DMS53 treated with DMSO at 0.1 percent for 48 hours (cell line): ENCODE measurements around the gene TMEM51.
A peak's percentile ranks its signal among the peaks of the same experiment; 100 is the strongest.
"Not testable (repeated sequence)": the region's sequence is repeated elsewhere in the genome, so short reads cannot be mapped to it uniquely, and the experiment has no call there.

Source experiments
- DNase-seq: peaks from one replicate; lab custom pipeline; 2025; ENCODE audit not compliant: unreplicated experiment; lab: John Stamatoyannopoulos, UW

The TMEM51 gene

DNA sequence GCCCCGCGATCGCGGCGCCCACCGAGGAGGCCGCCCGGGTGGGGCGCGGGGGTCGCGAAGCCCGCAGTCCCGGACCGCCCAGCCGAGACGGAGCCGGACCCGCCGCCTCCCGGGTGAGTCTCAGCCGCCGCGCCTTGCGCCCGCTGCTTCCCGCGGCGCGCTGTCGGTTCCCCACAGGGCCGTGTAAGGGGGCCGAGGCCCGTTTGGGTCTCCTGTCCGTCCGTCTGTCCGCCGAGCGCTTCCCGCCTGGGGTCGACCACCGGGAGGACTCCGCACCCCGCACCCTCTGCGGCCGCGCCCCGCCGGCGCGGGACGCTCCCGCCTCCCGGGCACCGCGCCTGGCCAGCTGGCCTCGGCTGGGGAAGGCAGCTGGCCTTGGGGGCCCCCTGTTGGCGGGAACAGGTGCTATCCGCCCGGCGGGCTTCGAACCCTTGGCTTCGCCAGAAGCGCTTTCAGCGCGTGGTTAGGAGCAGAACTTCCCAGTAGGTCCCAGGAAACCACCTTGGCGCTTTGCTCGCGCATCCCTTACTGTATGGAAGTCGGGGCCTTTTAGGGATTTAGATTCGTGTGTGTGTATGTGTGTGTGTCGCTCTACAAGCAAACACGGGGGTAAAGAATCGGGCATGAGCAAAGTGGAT, 414 bp downstream of the TMEM51 start:
- peak; percentile 37 for DNase-seq

DNA sequence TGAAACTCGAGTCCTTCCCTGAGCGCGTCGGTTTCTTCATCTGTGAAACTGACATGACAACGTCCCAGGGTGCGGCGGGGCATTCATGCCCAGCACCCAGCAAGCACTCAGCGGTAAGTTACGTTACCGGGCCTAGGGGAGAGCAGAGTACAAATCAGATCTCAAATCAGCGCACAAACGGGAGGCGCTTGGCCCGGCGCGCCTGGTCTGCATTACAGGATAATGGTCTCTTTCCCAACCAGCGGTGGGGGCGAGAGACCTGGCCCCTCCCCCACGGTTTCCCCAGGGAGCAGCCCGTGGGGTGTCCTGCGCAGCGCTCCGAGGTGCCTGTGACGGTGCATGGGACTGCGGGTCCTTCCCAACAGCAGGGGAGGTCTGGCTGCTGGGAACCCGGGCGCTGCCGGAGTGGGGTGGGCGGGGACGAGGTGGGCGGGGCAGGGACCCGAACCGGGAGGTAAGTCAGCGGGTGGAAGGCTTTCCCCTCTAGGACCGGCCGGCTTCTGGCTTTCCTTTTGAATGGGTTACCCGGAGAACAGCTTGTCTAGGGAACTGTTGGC, 1.0 kb downstream of the TMEM51 start:
- DNase-seq: no peak

DNA sequence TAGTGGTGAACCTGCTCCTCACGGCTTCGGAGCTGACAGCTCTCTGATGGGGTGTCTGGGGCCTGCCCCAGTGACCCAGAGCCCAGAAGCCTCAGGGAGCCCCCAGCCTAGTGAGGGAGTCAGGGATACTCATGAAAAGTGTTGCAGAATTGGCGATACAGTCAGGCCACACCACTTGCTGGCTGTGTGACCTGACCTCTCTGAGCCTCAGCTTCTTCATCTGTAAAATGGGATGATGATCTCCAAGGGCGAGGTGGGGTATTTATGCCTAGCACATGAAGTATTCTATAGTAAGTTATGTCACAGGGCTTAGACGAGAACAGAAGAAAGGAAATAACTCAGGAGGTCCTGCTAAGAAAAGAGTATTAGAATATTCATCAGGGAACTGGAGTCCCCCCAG, 1.6 kb downstream of the TMEM51 start:
- no peak for DNase-seq

DNA sequence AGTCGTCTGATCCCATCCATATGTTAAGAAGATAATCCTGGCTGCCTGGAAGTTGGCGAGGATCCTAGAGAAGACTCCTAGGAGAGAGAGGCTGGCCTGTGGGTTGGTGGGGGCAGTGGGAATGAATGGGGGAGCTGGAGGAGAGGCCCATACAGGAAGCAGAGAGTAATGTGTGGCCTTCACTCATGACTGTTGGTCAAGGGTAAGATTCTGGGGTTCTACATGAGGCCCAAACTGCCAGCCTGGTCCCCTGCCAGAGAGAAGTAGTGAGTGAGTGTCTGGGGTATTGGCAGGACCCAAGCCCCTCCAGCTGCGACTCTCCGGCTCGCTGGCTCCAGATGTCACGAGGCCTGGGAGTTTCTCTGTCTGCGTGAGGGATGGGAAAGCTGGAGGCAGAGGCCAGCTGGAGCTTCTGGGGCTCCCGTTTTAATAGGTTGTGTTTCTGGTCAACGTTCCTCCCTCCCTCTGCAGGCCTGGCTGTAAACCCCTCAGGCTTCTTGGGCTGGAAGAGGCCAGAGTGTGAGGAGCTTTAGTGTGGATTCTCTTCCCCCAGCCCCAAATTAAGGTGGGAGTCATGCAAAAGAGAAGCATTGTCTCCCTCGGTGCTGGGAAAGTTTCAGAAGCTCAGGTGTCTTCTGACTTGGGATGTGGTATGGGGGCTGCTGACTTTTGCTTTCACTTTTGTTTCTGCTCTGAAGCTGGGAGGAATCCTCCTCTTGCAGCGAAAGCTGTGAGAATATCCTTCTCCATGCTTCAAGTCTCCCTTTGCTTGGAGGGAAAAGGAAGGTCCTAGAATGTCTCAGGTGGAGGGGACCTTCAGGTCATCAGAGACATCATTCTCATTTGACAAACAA, 2.6 kb downstream of the TMEM51 start:
- no peak for DNase-seq

DNA sequence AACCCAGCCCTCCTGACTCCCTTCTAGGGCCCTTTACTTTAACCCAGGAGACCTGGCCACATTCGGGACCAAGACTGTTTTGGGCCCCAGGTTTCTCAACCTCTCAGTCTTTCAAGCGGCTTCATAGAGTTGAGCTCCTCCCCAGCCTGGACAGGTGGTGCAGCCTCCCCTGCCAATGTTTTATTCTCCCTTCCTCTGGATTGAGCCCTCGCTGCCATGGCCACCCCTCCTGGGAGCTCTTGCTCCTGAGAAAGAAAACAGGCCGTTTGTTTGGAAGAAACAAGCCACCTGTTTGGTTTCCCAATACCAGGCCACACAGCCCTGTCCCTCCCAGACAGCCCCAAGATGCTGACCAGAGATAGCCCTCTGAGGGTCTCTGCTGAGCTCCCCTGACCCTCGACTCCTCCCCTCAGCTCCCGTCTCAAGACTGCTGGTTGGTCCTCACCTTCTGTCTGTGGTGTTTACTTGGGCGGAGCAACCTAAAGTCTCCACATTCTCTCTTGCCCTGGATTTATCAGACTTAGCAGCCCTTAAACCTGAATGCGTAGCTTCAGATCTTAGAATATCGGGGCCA, 3.3 kb downstream of the TMEM51 start:
- no peak for DNase-seq

DNA sequence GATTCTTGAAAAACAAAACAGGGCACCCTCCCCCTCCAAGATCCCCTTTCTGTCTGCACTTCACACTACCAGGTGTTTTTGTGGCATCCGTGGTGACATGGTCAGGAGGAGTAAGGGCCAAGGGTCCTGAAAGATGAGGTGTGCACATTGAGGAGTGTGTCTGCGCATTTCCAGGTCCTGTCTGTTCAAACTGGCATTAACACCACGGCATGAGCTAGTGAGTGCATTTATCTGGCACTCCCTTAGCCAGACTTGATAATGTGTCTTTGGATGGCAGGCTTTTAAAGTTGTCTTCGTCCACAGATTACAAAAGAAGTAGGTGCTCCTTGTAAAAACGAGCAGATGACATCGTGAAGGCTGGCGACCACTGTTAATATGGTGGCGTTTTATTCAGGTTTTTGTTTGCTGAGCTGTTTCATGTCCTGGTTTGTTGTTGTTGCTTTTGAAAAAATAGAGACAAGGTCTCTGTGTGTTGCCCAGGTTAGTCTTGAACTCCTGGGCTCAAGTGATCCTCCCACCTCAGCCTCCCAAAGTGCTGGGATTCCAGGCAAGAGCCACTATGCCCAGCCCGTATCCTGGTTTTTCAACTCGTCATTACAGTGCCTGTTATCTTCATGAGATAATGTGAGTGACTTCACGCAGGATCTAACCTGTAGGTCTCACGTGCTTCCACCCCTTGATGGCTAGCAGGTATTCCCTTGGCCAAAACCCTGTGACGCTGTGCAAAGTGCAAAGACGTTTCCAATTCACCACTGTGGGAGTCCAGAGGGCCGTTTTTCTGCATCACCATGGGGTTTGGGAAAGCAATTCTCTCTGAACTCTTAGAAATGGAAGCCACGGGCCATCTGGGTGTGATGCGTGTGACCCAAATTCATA, 4.2 kb downstream of the TMEM51 start:
- DNase-seq: no peak

DNA sequence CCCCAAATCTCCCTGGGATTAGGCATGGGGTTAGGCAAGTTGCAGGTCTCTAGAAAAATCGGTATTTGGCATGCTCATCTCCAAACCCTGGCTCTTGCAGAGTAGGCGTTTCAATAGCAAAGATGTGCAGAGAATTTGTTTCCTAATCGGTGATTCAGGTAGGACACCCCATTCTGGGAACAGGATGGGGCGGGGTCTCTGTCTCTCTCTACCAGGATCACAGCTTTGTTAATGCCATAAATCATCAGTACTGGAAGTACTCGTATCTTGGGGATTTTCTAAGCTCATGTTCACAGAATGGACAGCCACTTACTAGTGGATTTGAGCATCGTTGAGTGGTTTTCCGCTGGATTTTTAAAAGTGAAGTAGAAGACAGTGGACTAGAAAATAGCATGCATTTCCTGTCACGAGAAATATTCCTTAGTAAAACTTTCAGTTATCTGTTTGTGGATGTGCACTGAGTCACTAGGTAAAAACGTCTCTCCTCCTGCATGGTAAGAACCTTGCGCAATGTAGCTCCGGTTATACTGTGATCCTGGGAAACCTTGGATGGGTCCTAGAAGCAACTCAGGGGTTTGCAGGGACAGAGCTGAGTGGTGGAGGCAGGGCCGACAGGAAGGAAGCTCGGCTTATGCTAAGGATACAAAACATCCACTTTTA, 5.1 kb downstream of the TMEM51 start:
- DNase-seq: no peak

DNA sequence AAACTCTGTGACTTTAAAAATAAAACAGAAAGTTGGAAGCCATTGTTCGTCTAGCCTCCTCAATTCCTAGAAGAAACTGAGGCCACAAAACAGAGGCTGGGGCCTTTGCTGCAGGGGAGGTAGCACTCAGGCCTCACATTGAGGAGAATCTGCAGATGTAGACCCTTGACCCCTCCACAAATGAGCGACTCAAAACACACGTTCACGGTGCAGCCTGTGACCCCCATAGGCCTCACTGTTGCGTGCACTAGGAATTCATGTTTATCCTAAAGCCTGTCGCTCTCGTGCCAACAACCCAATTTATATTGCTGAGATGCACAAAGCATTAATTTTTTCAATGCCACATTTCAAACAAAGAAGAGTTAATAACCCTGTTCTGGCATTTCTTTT, 5.6 kb downstream of the TMEM51 start:
- no peak for DNase-seq

DNA sequence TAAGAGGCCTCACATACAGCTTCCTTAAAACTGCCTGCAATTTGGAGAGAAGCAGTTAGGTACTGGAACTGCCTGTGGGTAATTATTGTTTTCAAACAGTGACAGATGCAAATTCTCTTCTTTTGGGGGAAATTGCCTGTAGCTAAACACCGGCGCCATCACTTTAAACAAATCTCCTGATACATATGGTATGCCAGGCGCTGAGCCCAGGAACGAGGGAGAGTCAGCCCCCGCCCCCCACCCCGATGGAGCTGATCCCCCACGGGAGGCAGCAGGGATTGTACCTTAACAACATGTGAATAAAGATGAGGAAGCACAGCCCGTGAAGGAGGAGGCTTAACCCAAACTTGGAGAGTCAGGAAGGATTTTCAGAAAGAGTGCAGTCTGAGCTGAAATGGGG, 7.1 kb downstream of the TMEM51 start:
- DNase-seq: no peak

DNA sequence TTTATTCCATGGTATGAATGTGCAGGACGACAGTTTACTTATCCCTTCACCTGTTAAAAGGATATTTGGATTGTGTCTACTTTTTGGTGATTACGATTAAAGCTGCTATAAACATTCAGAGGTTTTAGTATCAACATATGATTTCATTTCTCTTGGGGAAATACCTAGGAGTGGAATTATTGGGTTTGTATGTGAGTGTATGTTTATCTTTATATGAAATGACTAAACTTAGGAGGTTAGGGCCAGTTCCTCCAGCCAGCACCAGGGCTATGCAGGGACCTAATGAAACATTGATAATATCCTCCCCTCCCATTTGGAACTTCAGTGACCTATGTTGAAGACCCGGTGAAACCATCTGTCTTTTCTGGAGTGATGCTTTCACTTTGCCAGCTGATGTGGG, 13.8 kb downstream of the TMEM51 start:
- DNase-seq: no peak

DNA sequence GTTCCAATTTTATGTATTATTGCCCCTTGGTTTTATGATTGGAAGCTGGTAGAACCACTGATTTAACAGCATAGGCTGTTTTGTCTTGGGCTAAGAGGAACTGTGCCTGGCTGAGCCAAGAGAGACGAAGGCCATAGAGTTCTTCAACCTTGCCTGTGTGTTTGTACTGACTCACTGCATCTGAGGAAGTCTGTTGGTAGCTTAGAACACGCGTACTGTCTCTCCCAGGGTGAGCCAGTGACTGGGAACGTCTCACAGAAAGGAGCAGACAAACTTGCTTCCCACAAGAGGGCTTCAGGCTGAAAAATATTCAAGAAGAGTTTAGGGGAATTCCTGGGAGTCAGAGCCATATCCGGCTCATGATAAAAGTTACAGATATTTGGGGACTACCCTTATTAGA, 14.9 kb downstream of the TMEM51 start:
- no peak for DNase-seq

DNA sequence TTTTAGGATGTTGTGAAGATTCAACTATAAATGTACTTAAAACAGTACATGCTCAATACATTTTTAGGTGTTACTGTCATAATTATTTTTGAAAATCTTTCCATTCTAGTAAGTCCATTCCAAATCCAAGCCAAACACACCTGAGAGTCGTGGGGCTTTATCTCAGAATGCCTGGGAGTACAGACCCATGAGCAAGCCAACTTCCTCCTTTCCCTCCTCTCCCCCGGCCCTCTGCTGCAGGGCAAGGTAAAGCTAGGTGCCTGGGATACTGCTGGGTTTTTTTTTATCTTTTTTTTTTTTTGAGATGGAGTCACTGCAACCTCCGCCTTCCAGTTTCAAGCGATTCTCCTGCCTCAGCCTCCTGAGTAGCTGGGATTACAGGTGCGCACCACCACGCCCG, 16.5 kb downstream of the TMEM51 start:
- no peak for DNase-seq

DNA sequence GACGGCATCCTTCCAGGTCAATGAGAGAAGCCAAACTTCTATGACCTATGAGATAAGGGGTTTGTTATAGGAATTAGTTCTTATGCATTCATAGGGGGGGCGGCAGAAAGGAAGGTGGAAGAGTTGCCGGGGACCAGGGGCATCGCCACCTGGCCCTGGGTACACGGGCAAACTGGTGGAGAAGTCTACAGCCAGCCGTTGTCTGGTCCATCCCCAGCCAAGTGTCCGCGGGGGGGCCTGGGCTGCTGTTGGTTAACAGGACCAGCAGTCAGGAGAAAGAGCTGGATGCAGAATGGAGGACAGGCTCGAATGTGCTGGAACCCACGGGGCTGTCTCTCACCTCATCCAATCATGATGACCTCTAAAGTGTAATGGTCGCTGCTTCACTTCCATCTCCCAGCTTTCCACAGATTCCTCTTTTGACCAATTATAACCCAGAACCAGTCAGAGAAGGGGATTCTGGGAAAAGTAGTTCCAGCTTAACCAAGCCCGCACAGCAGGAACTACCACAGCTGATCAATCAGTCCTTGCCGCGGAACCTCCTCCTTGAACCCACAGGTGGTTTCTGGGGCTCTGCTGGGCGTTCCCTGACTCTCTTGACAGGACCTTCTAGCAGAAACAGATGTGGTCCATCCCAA, 17.8 kb downstream of the TMEM51 start:
- DNase-seq: no peak

DNA sequence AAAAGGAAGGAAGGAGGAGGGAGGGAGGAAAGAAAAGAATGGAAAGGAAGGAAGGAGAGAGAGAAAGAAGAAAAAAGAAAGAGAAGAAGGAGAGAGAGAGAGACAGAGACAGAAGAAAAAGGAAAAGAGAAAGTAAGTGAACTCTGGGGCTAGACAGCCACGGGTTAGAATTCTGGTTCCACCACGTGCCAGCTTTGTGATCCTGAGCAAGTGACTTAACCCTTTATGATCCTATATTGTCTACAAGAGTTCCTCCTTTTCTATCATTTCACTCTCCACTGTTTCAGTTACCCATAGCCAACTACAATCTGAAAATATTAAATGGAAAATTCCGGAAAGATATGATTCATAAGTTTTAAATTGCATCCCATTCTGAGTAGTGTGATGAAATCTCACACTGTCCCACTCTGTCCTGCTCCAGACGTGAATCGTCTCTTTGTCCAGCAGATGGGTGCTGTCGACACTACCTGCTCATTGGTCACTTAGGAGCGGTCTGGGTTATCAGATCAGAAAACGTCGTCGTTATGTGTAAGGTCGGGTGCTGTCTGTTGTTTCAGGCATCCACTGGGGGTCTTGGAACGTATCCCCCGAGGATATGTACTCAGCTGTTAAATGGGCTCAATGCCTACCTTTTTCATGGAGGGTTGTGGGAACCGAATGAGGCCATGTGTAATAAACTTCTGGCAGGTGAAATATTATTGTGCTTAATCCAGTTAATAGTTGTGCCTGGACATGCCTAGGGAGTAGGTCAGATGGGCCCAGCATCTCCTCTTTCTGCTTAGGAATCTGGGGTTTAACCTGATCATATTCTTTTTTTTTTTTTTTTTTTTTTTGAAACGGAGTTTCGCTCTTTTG, 19.1 kb downstream of the TMEM51 start:
- no peak for DNase-seq

DNA sequence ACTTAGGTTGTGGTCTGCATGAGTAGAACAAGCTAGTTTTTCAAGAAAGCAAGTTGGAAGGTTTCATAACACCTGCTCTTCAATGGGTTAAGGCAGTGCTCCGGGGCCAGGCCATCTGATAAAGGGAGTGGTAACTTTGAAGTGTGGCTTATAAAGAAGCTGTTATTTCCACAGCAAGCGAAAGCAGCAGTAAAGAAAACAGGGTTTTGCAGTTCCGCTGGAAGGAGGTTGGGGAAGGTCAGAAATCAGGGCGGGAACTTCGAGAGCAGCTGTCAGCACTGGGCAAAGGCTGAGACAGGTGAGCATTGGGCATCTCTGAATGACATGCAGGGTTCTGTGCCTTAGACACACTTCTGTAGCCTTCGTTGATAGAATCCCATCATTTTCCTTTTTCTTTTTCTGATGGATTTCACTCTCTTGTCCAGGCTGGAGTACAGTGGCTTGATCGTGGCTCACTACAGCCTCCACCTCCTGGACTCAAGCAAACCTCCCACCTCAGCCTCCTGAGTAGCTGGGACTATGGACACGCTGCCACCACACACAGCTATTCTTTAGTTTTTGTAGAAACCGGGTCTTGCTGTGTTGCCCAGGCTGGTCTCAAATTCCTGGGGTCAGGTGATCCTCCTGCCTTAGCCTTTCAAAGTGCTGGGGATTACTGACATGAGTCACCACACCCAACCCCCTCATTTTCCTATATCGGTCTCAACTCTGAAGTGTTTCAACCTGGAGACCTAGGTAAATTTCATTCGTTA, 20.5 kb downstream of the TMEM51 start:
- no peak for DNase-seq

DNA sequence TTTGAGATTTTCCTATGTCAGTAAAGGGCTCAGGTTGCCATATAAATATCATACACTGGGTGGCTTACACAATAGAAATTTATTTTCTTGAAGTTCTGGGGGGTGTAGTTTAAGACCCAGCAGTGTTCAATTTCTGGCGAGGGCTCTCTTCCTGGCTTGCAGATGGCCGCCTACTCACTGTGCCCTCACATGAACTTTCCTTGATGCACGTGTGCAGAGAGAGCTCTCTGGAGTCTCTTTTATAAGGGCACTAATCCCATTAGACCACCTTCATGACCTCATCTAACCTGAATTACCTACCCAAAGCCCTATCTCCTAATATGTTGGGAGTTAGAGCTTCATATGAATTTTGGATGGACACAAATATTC, 21.1 kb downstream of the TMEM51 start:
- DNase-seq: no peak

DNA sequence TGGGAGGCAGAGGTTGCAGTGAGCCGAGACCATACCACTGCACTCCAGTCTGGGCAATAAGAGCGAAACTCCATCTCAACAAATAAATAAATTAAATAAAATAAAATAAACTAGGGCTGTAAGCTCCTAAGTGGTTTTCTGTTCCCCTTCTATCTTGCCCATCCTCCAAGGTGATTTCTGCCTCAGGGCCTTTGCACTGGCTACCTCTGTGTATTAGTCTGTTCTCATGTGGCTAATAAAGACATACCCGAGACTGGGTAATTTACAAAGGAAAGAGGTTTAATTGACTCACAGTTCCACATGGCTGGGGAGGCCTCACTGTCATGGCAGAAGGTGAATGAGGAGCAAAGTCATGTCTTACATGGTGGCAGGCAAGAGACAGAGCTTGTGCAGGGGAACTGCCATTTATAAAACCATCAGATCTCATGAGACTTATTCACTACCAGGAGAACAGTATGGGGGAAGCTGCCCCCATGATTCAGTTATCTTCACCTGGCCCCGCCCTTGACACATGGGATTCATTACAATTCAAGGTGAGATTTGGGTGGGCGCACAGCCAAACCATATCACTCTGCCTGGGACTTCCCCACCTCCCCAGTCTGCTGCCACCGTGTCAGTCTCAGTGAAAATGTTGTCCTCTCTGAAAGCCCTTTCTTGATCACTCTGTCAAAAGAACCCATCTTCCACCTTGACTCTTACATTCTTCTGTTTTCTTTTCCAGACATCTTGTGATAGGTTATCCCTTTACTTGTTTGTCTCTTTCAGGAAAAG, 22.0 kb downstream of the TMEM51 start:
- not testable (repeated sequence) for DNase-seq

DNA sequence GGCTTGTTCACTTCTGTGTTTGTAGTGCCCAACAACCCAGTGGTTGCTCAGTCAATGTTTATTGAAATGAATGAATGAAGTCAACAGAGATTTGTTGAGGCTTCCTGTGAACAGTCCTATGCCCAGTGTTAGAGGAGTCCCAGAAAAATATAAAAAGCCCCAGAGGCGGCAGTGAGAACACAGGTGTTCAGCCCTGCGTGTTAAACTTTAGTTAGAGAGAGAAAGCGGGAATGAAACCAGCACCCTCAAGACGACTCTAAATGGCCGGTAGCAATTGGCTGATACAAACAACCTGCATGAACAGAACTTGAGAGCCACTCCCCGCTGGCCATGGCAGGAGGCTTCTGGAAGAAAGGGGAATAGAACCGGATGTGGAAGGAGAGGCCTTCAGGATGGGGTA, 22.6 kb downstream of the TMEM51 start:
- DNase-seq: no peak
